Stimulated activated CD8-positive, alpha-beta memory T cell treated with anti-CD3 and anti-CD28 coated beads, Interleukin-15, amount 100 ng/mL, for 48 hours (primary cell): ENCODE data around the gene PHACTR3.
"Not testable (repeated sequence)": the region's sequence is repeated elsewhere in the genome, so short reads cannot be mapped to it uniquely, and the experiment has no call there.

Source experiments
- DNase-seq, 2 donors: peaks; one replicate each; pipeline ENCODE4 v3.0.0-alpha.2; 2020; ENCODE audit warnings: low read depth in 2 of 2

The PHACTR3 gene

GRCh38 chr20:59603781-59604541 lies at the start of gene PHACTR3:
TSS of gene PHACTR3 (plus strand) at chr20:59604540. CDS start at chr20:59605015, 475 bp downstream.
- no peak for DNase-seq

- not testable (repeated sequence) for DNase-seq
Observed at GRCh38 chr20:59557733-59558529, 46.4 kb upstream of the PHACTR3 start.

- DNase-seq: no peak
Observed at GRCh38 chr20:59559024-59559817, 45.1 kb upstream of the PHACTR3 start.

- no peak for DNase-seq
Observed at GRCh38 chr20:59559863-59560262, 44.5 kb upstream of the PHACTR3 start.

- DNase-seq: no peak
Observed at GRCh38 chr20:59560588-59561227, 43.6 kb upstream of the PHACTR3 start.

GRCh38 chr20:59561228-59561605 lies 43.1 kb upstream of the PHACTR3 start:
- no peak for DNase-seq

- no peak for DNase-seq
Observed at GRCh38 chr20:59561614-59562277, 42.6 kb upstream of the PHACTR3 start.

GRCh38 chr20:59564171-59564570 lies 40.2 kb upstream of the PHACTR3 start:
- no peak for DNase-seq

- no peak for DNase-seq
Observed at GRCh38 chr20:59564943-59565342, 39.4 kb upstream of the PHACTR3 start.

GRCh38 chr20:59565768-59566461 lies 38.4 kb upstream of the PHACTR3 start:
- no peak for DNase-seq

- no peak for DNase-seq
Observed at GRCh38 chr20:59566631-59567524, 37.5 kb upstream of the PHACTR3 start.

- no peak for DNase-seq
Observed at GRCh38 chr20:59567585-59568508, 36.5 kb upstream of the PHACTR3 start.

GRCh38 chr20:59568509-59569024 lies 35.8 kb upstream of the PHACTR3 start:
- no peak for DNase-seq

GRCh38 chr20:59569305-59569704 lies 35.0 kb upstream of the PHACTR3 start:
- DNase-seq: no peak

- no peak for DNase-seq
Observed at GRCh38 chr20:59571151-59571550, 33.2 kb upstream of the PHACTR3 start.

- DNase-seq: peak; percentile 11 to 15
Observed at GRCh38 chr20:59571551-59572314, 32.6 kb upstream of the PHACTR3 start.

GRCh38 chr20:59572515-59572914 lies 31.8 kb upstream of the PHACTR3 start:
- DNase-seq: no peak
